GM19452 (cell line): Measurements from ENCODE around the gene SLC35G6.
"Not testable (repeated sequence)": the region's sequence is repeated elsewhere in the genome, so short reads cannot be mapped to it uniquely, and the experiment has no call there.

ENCODE experiments used
- ATAC-seq: cut with Tn5 transposase; IDR thresholded peaks from one replicate; pipeline ENCODE4 v1.9.1; 2021; ENCODE audit not compliant: unreplicated experiment

The SLC35G6 gene

GRCh38 chr17:7477392-7478275, 3.6 kb upstream of the SLC35G6 start:
- ATAC-seq = no peak

- no peak for ATAC-seq
Measured at GRCh38 chr17:7478276-7479212, 2.7 kb upstream of the SLC35G6 start.

- ATAC-seq = no peak
Measured at GRCh38 chr17:7479213-7480088, 1.8 kb upstream of the SLC35G6 start, which contains the start of gene ZBTB4. ZBTB4 (minus strand) TSS chr17:7479631; CDS start chr17:7466801, 12,830 bp downstream.

- ATAC-seq = no peak
Measured at GRCh38 chr17:7480089-7480384, 1.2 kb upstream of the SLC35G6 start.

- not testable (repeated sequence) for ATAC-seq
Measured at GRCh38 chr17:7481842-7482741, 846 bp downstream of the SLC35G6 start.

GRCh38 chr17:7482742-7483088, 1.5 kb downstream of the SLC35G6 start:
- not testable (repeated sequence) for ATAC-seq

- peak; percentile 34 for ATAC-seq
Measured at GRCh38 chr17:7483255-7484066, 2.2 kb downstream of the SLC35G6 start.

- ATAC-seq = peak; percentile 55
Measured at GRCh38 chr17:7484067-7484918, 3.0 kb downstream of the SLC35G6 start, which contains the start of gene POLR2A. POLR2A (plus strand) TSS chr17:7484366.

- no peak for ATAC-seq
Measured at GRCh38 chr17:7484919-7485377, 3.7 kb downstream of the SLC35G6 start.

- no peak for ATAC-seq
Measured at GRCh38 chr17:7486181-7486580, 4.9 kb downstream of the SLC35G6 start.

GRCh38 chr17:7490144-7490543, 8.9 kb downstream of the SLC35G6 start:
- no peak for ATAC-seq

GRCh38 chr17:7491583-7491982, 10.3 kb downstream of the SLC35G6 start:
- ATAC-seq = no peak

GRCh38 chr17:7493941-7494340, 12.7 kb downstream of the SLC35G6 start:
- ATAC-seq = no peak

GRCh38 chr17:7495906-7496434, 14.7 kb downstream of the SLC35G6 start:
- ATAC-seq = no peak

GRCh38 chr17:7496470-7497183, 15.4 kb downstream of the SLC35G6 start:
- ATAC-seq = no peak

GRCh38 chr17:7497228-7497627, 16.0 kb downstream of the SLC35G6 start:
- ATAC-seq = no peak

- no peak for ATAC-seq
Measured at GRCh38 chr17:7497636-7498035, 16.4 kb downstream of the SLC35G6 start.
